Endothelial cell of umbilical vein (primary cell): ENCODE results near the gene NSD1. TPM values are rescaled to one million over a fixed set of nuclear protein-coding genes. Genes with fewer than 3 reads are reported as not detected.

Experiments
- BruUV-seq: library from RNA; stranded (reverse); fragments of 400-500 nt; replicated peaks from 2 replicates; lab custom pipeline; 2021; lab: Mats Ljungman, UMichigan
- CTCF ChIA-PET: fragments of 300-600, 350-600 bp; sonication (Branson Sonifier 250); formaldehyde crosslinking; loops from one replicate; lab custom pipeline; 2021; ENCODE audit warnings: antibody characterized with exemption, inconsistent platforms; lab: Charles Lee
- POLR2A ChIA-PET: fragments of 300-600, 350-600 bp; sonication (Branson Sonifier 250); formaldehyde crosslinking; loops from one replicate; lab custom pipeline; 2021; ENCODE audit warnings: antibody characterized with exemption, inconsistent platforms; lab: Charles Lee
- DNase-seq: peaks from one replicate; pipeline ENCODE4 v3.0.0-alpha.2; 2011; ENCODE audit warnings: low read depth, low spot score
- FAIRE-seq: peaks from 2 replicates; lab custom pipeline; 2011; peaks lifted over from hg19 to GRCh38; lab: Jason Lieb, UNC
- H2AFZ ChIP-seq: 2 replicates; pipeline ENCODE4 v1.6.0; 2012; ENCODE audit warnings: low read depth, low read length, control low read depth, inconsistent platforms
- H3K27ac ChIP-seq: 2 replicates; pipeline ENCODE4 v1.5.1; 2011; ENCODE audit warnings: low read depth, mild to moderate bottlenecking, control low read depth, low read length, moderate library complexity; ENCODE audit not compliant: insufficient read depth
- H3K27me3 ChIP-seq, 2 experiments: 2 replicates each; pipeline versions ENCODE4 v1.6.0 to v1.6.1; 2011; ENCODE audit warnings: low read length in 2 of 2, mixed read lengths in 1 of 2; ENCODE audit not compliant: control insufficient read depth in 2 of 2, insufficient read depth in 2 of 2
- H3K36me3 ChIP-seq, 2 experiments: 2 replicates in 1 of 2; 3 replicates in 1 of 2; pipeline ENCODE4 v1.5.1; 2011; ENCODE audit warnings: low read length in 2 of 2, mild to moderate bottlenecking in 1 of 2, moderate library complexity in 1 of 2; ENCODE audit not compliant: control insufficient read depth in 2 of 2, insufficient read depth in 2 of 2; ENCODE audit errors: extremely low read depth in 1 of 2
- H3K4me1 ChIP-seq: 3 replicates; pipeline ENCODE4 v1.5.1; 2011; ENCODE audit warnings: mild to moderate bottlenecking, low read length; ENCODE audit not compliant: control insufficient read depth, insufficient read depth; ENCODE audit errors: extremely low read depth
- H3K4me2 ChIP-seq: 2 replicates; pipeline ENCODE4 v1.6.1; 2011; ENCODE audit warnings: low read length, control low read depth, mixed read lengths; ENCODE audit not compliant: insufficient read depth
- H3K4me3 ChIP-seq, 3 experiments: fragments of 200-600 bp in 1 of 3; sonication (generic), shearing (Covaris generic) in 1 of 3; replicated peaks in 1 of 3; 2 replicates each; pipeline ENCODE4 v1.5.1; 2011 to 2016; ENCODE audit warnings: control low read depth in 3 of 3, low read length in 3 of 3, mild to moderate bottlenecking in 2 of 3, inconsistent platforms in 1 of 3, low read depth in 1 of 3, moderate library complexity in 1 of 3; ENCODE audit not compliant: insufficient read depth in 1 of 3
- H3K79me2 ChIP-seq: 2 replicates; pipeline ENCODE4 v1.6.0; 2012; ENCODE audit warnings: low read length, inconsistent platforms; ENCODE audit not compliant: control insufficient read depth, insufficient read depth
- H3K9ac ChIP-seq: replicated peaks from 2 replicates; pipeline ENCODE3; 2011; ENCODE audit warnings: low read length, control low read depth; ENCODE audit not compliant: insufficient read depth; ENCODE audit errors: extremely low read depth
- H3K9me1 ChIP-seq: replicated peaks from 3 replicates; pipeline ENCODE4 v1.6.0; 2011; ENCODE audit warnings: mild to moderate bottlenecking, low read length; ENCODE audit not compliant: control insufficient read depth, insufficient read depth; ENCODE audit errors: extremely low read depth
- H3K9me3 ChIP-seq: replicated peaks from 2 replicates; pipeline ENCODE4 v1.5.1; 2012; ENCODE audit warnings: low read length, inconsistent platforms; ENCODE audit not compliant: control insufficient read depth, insufficient read depth
- H4K20me1 ChIP-seq: replicated peaks from 2 replicates; pipeline ENCODE3; 2011; ENCODE audit warnings: mild to moderate bottlenecking, low read length; ENCODE audit not compliant: control insufficient read depth, insufficient read depth; ENCODE audit errors: extremely low read depth
- CTCF ChIP-seq, 2 donors: IDR thresholded peaks; 1 replicate in 1 of 2; 2 replicates in 1 of 2; pipeline ENCODE4 v1.5.1; 2011; ENCODE audit warnings: low read length in 2 of 2, mild to moderate bottlenecking in 2 of 2, moderate library complexity in 2 of 2, control low read depth in 1 of 2, inconsistent platforms in 1 of 2, low read depth in 1 of 2; ENCODE audit not compliant: insufficient read depth in 1 of 2; ENCODE audit errors: extremely low read depth in 1 of 2
- EZH2 ChIP-seq: IDR thresholded peaks from 2 replicates; pipeline ENCODE4 v1.6.1; 2012; ENCODE audit warnings: borderline replicate concordance, low read depth, mild to moderate bottlenecking, moderate library complexity, low read length, inconsistent platforms; ENCODE audit not compliant: severe bottlenecking
- FOS ChIP-seq: IDR thresholded peaks from 2 replicates; pipeline ENCODE4 v1.6.1; 2011; ENCODE audit warnings: mild to moderate bottlenecking, low read length, moderate library complexity, borderline replicate concordance; ENCODE audit not compliant: insufficient read depth
- JUN ChIP-seq: IDR thresholded peaks from 2 replicates; pipeline ENCODE4 v1.6.1; 2011; ENCODE audit warnings: borderline replicate concordance, low read depth; ENCODE audit not compliant: insufficient read length, insufficient read depth
- MYC ChIP-seq: IDR thresholded peaks from one replicate; pipeline ENCODE4 v1.6.1; 2011; ENCODE audit warnings: mild to moderate bottlenecking, low read depth, low read length
- POLR2AphosphoS5 ChIP-seq: IDR thresholded peaks from 2 replicates; pipeline ENCODE4 v1.6.1; 2012; ENCODE audit warnings: low read depth, mild to moderate bottlenecking, control low read depth, low read length, moderate library complexity; ENCODE audit not compliant: insufficient read depth
- dilution Hi-C: fragments of 300-500 bp; cut with MboI; formaldehyde crosslinking; loops from one replicate; pipeline ENCODE4 v1.15.0; 2019; ENCODE audit warnings: low sequenced_read_pairs; ENCODE audit not compliant: extremely low pct_ligation_motif_present
- intact Hi-C: fragments of 100-400 bp; cut with micrococcal nuclease; formaldehyde crosslinking; loops from one replicate; pipeline ENCODE4 v1.10.0; 2022
- polyA plus RNA-seq, 4 experiments: library from polyadenylated mRNA; depleted of rRNA in 3 of 4; stranded (reverse) in 3 of 4; unstranded in 1 of 4; fragments of >200 nt; gene quantifications; 2 replicates each; pipeline versions ENCODE4 v1.2.1 to v1.2.3, GENCODE V29; 2011 to 2012; ENCODE audit warnings: missing spikeins in 1 of 4
- total RNA-seq: library from RNA; stranded (reverse); gene quantifications from 2 replicates; pipeline ENCODE4 v1.2.3, GENCODE V29; 2021

Gene NSD1
- total and polyA plus RNA-seq, 2 donors (not counting 3 experiments of a cell fraction or from before 2014, with no cell fraction given) = 14.4 to 90.4 TPM

- no peak overlapping the region for H3K27ac ChIP-seq
- DNase-seq = no peak
- no peak overlapping the region for H3K4me2 ChIP-seq
- ChIA-PET CTCF (interaction anchor here (0.8 to 6.5 kb wide), 4 partner anchors 11 to 426 kb away, joined by 3 to 94 read pairs (median 4); no protein-coding TSS in a partner anchor), POLR2A (no interaction called here)
- no peaks in the 10 kb centered on the region for H3K9me1 ChIP-seq
- no peaks in the 10 kb centered on the region for H3K79me2 ChIP-seq
- dilution Hi-C loops = no loop called here
- BruUV-seq = no TSS peak
- H3K9me3 ChIP-seq = no peaks in the 10 kb centered on the region
- H3K36me3 ChIP-seq = no peaks in the 10 kb centered on the region
- H2AFZ ChIP-seq = no peak overlapping the region
- H3K4me1 ChIP-seq = peaks cover 5% of the 10 kb centered on the region
- H3K27me3 ChIP-seq = peaks cover 3 to 7% of the 10 kb centered on the region in 2 experiments
- no peak overlapping the region for H3K9ac ChIP-seq
- no peak for FAIRE-seq
- TF ChIP-seq POLR2AphosphoS5 (no peak), MYC (no peak), JUN (no peak), FOS (no peak), CTCF (IDR thresholded peaks at IDR 0.05; ENCODE audit: extremely low read depth in 1 of 2, insufficient read depth in 1 of 2, low read depth in 1 of 2, low read length in 2 of 2) (no peak), EZH2 (no peak)
- no peaks in the 10 kb centered on the region for H4K20me1 ChIP-seq
- no peak overlapping the region for H3K4me3 ChIP-seq
- intact Hi-C loops = no loop called here
Observed at GRCh38 chr5:177084175-177084574, 49.4 kb upstream of the NSD1 start.
